PC-3 (cell line): ENCODE data around the gene ONECUT1. TPM values are rescaled to one million over a fixed set of nuclear protein-coding genes. Genes with fewer than 3 reads are reported as not detected.

Source experiments
- ATAC-seq: fragments of 200-7000 bp; cut with Tn5 transposase; 2 replicates; pipeline ENCODE4 v1.9.1; 2020; ENCODE audit warnings: mild to moderate bottlenecking, moderate library complexity
- BruUV-seq: library from RNA; stranded (reverse); fragments of 400-500 nt; replicated peaks from 2 replicates; lab custom pipeline; 2021; lab: Mats Ljungman, UMichigan
- CTCF ChIA-PET: fragments of 300-600 bp; sonication (Branson Sonifier 250); formaldehyde crosslinking; loops from one replicate; lab custom pipeline; 2022; ENCODE audit warnings: antibody characterized with exemption; lab: Charles Lee
- POLR2A ChIA-PET: fragments of 300-600 bp; sonication (Branson Sonifier 250); formaldehyde crosslinking; loops from one replicate; lab custom pipeline; 2022; ENCODE audit warnings: antibody characterized with exemption; ENCODE audit not compliant: unreplicated experiment; lab: Charles Lee
- DNase-seq: peaks from one replicate; pipeline ENCODE4 v3.0.0-alpha.2; 2015
- H2AFZ ChIP-seq: fragments of 300-600 bp; sonication (generic); 2 replicates; pipeline ENCODE4 v1.6.0; 2016; ENCODE audit warnings: antibody characterized with exemption, low read length
- H3F3A ChIP-seq: fragments of 300-600 bp; sonication (generic); one replicate; pipeline ENCODE4 v1.6.0; 2017; ENCODE audit warnings: antibody characterized with exemption, low read length, control low read depth, mild to moderate bottlenecking; ENCODE audit not compliant: unreplicated experiment
- H3K27ac ChIP-seq: fragments of 300-600 bp; sonication (generic); 2 replicates; pipeline ENCODE4 v1.5.1; 2016; ENCODE audit warnings: mild to moderate bottlenecking, low read length
- H3K27me3 ChIP-seq: fragments of 300-600 bp; sonication (generic); 2 replicates; pipeline ENCODE4 v1.6.1; 2016; ENCODE audit warnings: low read length, mixed read lengths
- H3K36me3 ChIP-seq: fragments of 300-600 bp; sonication (generic); 2 replicates; pipeline ENCODE4 v1.6.1; 2016; ENCODE audit warnings: low read depth, mixed run types, low read length, mixed read lengths
- H3K4me1 ChIP-seq: fragments of 300-600 bp; sonication (generic); 2 replicates; pipeline ENCODE4 v1.5.1; 2016; ENCODE audit warnings: low read length; ENCODE audit not compliant: insufficient read depth
- H3K4me2 ChIP-seq: fragments of 300-600 bp; sonication (generic); 2 replicates; pipeline ENCODE4 v1.6.0; 2016; ENCODE audit warnings: low read length
- H3K4me3 ChIP-seq: fragments of 300-600 bp; sonication (generic); 2 replicates; pipeline ENCODE4 v1.5.1; 2016; ENCODE audit warnings: mild to moderate bottlenecking, low read length, mixed read lengths
- H3K79me2 ChIP-seq: fragments of 300-600 bp; sonication (generic); 2 replicates; pipeline ENCODE4 v1.6.1; 2017; ENCODE audit warnings: low read length, mixed read lengths
- H3K9ac ChIP-seq: fragments of 300-600 bp; sonication (generic); 2 replicates; pipeline ENCODE4 v1.6.0; 2016; ENCODE audit warnings: mild to moderate bottlenecking, low read length
- H3K9me2 ChIP-seq: fragments of 300-600 bp; sonication (generic); replicated peaks from 2 replicates; pipeline ENCODE4 v1.6.1; 2016; ENCODE audit warnings: mixed run types, low read length, mixed read lengths
- H3K9me3 ChIP-seq: fragments of 300-600 bp; sonication (generic); 2 replicates; pipeline ENCODE4 v1.6.1; 2016; ENCODE audit warnings: low read length, mixed read lengths
- H4K20me1 ChIP-seq: fragments of 300-600 bp; sonication (generic); 2 replicates; pipeline ENCODE4 v1.6.1; 2016; ENCODE audit warnings: low read length, mixed read lengths
- CTCF ChIP-seq: fragments of 300-600 bp; sonication (generic); conservative IDR thresholded peaks from 2 replicates; pipeline ENCODE4 v1.5.1; 2017; ENCODE audit warnings: antibody characterized with exemption, low read depth, mild to moderate bottlenecking, low read length
- EZH2 ChIP-seq: fragments of 300-600 bp; sonication (generic); IDR thresholded peaks from one replicate; pipeline ENCODE4 v1.6.1; 2017; ENCODE audit warnings: antibody characterized with exemption, mild to moderate bottlenecking, low read length; ENCODE audit not compliant: unreplicated experiment
- EZH2phosphoT487 ChIP-seq: fragments of 300-600 bp; sonication (generic); IDR thresholded peaks from 2 replicates; pipeline ENCODE4 v1.6.1; 2018; ENCODE audit warnings: mild to moderate bottlenecking, antibody characterized with exemption, low read length, borderline replicate concordance
- intact Hi-C: fragments of 100-400 bp; cut with micrococcal nuclease; formaldehyde crosslinking; loops from 2 replicates; pipeline ENCODE4 v1.9.0; 2023
- total RNA-seq: library from RNA; depleted of rRNA; stranded (reverse); fragments of >200 nt; gene quantifications from 2 replicates; pipeline ENCODE4 v1.2.3, GENCODE V29; 2014

ONECUT1 gene
- total RNA-seq, 1 experiment from 2014 or later: not detected

- no TSS peak for BruUV-seq
- Histone ChIP-seq H3K79me2 (no peaks in the 10 kb centered on the region), H2AFZ (no peak overlapping the region), H3K27me3 (peaks cover 60% of the 10 kb centered on the region), H4K20me1 (no peaks in the 10 kb centered on the region), H3K4me1 (no peaks in the 10 kb centered on the region), H3F3A (no peaks in the 10 kb centered on the region), H3K4me2 (no peak overlapping the region), H3K9me3 (no peaks in the 10 kb centered on the region), H3K9me2 (no peaks in the 10 kb centered on the region), H3K27ac (no peak overlapping the region), H3K4me3 (no peak overlapping the region), H3K36me3 (no peaks in the 10 kb centered on the region), H3K9ac (no peak overlapping the region)
- POLR2A ChIA-PET: no interaction called here
- DNase-seq (no peak), ATAC-seq (no peak)
- no peak for TF ChIP-seq EZH2phosphoT487
- no peak for TF ChIP-seq CTCF
- no peak for TF ChIP-seq EZH2
- CTCF ChIA-PET: no interaction called here
- intact Hi-C loops: no loop called here
Observed at GRCh38 chr15:52808996-52809395, 18.9 kb upstream of the ONECUT1 start.

- no peak overlapping the region for H3K4me2 ChIP-seq
- H3K9me2 ChIP-seq: no peaks in the 10 kb centered on the region
- no peaks in the 10 kb centered on the region for H3K79me2 ChIP-seq
- H3K27ac ChIP-seq: no peak overlapping the region
- no peaks in the 10 kb centered on the region for H4K20me1 ChIP-seq
- BruUV-seq: no TSS peak
- no peak overlapping the region for H3K9ac ChIP-seq
- H3K27me3 ChIP-seq: peaks cover 66% of the 10 kb centered on the region
- H3K4me3 ChIP-seq: no peak overlapping the region
- H3K4me1 ChIP-seq: no peaks in the 10 kb centered on the region
- no peaks in the 10 kb centered on the region for H3F3A ChIP-seq
- no peaks in the 10 kb centered on the region for H3K9me3 ChIP-seq
- ChIA-PET POLR2A (no interaction called here), CTCF (no interaction called here)
- no peak overlapping the region for H2AFZ ChIP-seq
- DNase-seq (no peak), ATAC-seq (no peak)
- intact Hi-C loops: no loop called here
- H3K36me3 ChIP-seq: no peaks in the 10 kb centered on the region
- TF ChIP-seq CTCF (no peak), EZH2phosphoT487 (no peak), EZH2 (no peak)
Observed at GRCh38 chr15:52808441-52808840, 18.3 kb upstream of the ONECUT1 start.

- no peak for DNase-seq
- ChIA-PET POLR2A (no interaction called here), CTCF (no interaction called here)
- H3K27me3 ChIP-seq: peaks cover 69% of the 10 kb centered on the region
- no peak overlapping the region for H3K9ac ChIP-seq
- TF ChIP-seq CTCF (no peak), EZH2phosphoT487 (no peak), EZH2 (no peak)
- no peaks in the 10 kb centered on the region for H3K9me2 ChIP-seq
- H3K4me2 ChIP-seq: no peak overlapping the region
- BruUV-seq: no TSS peak
- no peaks in the 10 kb centered on the region for H3K9me3 ChIP-seq
- no peak overlapping the region for H3K27ac ChIP-seq
- H3K4me3 ChIP-seq: no peak overlapping the region
- H2AFZ ChIP-seq: no peak overlapping the region
- H3F3A ChIP-seq: no peaks in the 10 kb centered on the region
- no peaks in the 10 kb centered on the region for H3K79me2 ChIP-seq
- H4K20me1 ChIP-seq: no peaks in the 10 kb centered on the region
- no peaks in the 10 kb centered on the region for H3K4me1 ChIP-seq
- ATAC-seq: no peak
- H3K36me3 ChIP-seq: no peaks in the 10 kb centered on the region
- intact Hi-C loops: no loop called here
Observed at GRCh38 chr15:52806284-52806655, 16.1 kb upstream of the ONECUT1 start.
